CD14-positive monocyte (primary cell): ENCODE measurements around the gene DCAF17. TPM values are rescaled to one million over a fixed set of nuclear protein-coding genes. Genes with fewer than 3 reads are reported as not detected.

Experiments used
- DNase-seq, 3 donors: peaks; one replicate each; pipeline ENCODE4 v3.0.0-alpha.2; 2011 to 2022
- H2AFZ ChIP-seq: 2 replicates; pipeline ENCODE4 v1.6.0; 2012; ENCODE audit warnings: mild to moderate bottlenecking, low read depth, low read length, inconsistent platforms; ENCODE audit not compliant: insufficient read depth, poor library complexity, severe bottlenecking
- H3K27ac ChIP-seq, 2 donors: 1 replicate in 1 of 2; 2 replicates in 1 of 2; pipeline ENCODE4 v1.5.1; 2012 to 2013; ENCODE audit warnings: low read length in 2 of 2, control low read depth in 1 of 2, inconsistent platforms in 1 of 2, low read depth in 1 of 2, mild to moderate bottlenecking in 1 of 2
- H3K27me3 ChIP-seq, 2 donors: one replicate each; pipeline versions ENCODE4 v1.6.0 to v1.6.1; 2011 to 2013; ENCODE audit warnings: low read length in 2 of 2; ENCODE audit not compliant: control insufficient read depth in 2 of 2, insufficient read depth in 2 of 2
- H3K36me3 ChIP-seq, 2 donors: replicated peaks in 1 of 2; 1 replicate in 1 of 2; 2 replicates in 1 of 2; pipeline versions ENCODE4 v1.5.1 to v1.6.1; 2012 to 2013; ENCODE audit warnings: low read length in 2 of 2, control low read depth in 1 of 2, inconsistent platforms in 1 of 2, mild to moderate bottlenecking in 1 of 2; ENCODE audit not compliant: insufficient read depth in 2 of 2, control insufficient read depth in 1 of 2
- H3K4me1 ChIP-seq, 2 donors: 1 replicate in 1 of 2; 2 replicates in 1 of 2; pipeline versions ENCODE4 v1.5.1 to v1.6.1; 2012 to 2013; ENCODE audit warnings: low read length in 2 of 2, control low read depth in 1 of 2, inconsistent platforms in 1 of 2, mild to moderate bottlenecking in 1 of 2, moderate library complexity in 1 of 2; ENCODE audit not compliant: insufficient read depth in 2 of 2, control insufficient read depth in 1 of 2
- H3K4me2 ChIP-seq: replicated peaks from 2 replicates; pipeline ENCODE3; 2012; ENCODE audit warnings: low read length, moderate library complexity, mild to moderate bottlenecking; ENCODE audit not compliant: poor library complexity, severe bottlenecking; ENCODE audit errors: extremely low read depth
- H3K4me3 ChIP-seq, 3 experiments: fragments of 200-600 bp in 1 of 3; sonication (generic) in 1 of 3; replicated peaks in 1 of 3; 1 replicate in 2 of 3; 2 replicates in 1 of 3; pipeline ENCODE4 v1.5.1; 2011 to 2013; ENCODE audit warnings: low read length in 3 of 3, mild to moderate bottlenecking in 3 of 3, control low read depth in 2 of 3, low read depth in 2 of 3, inconsistent platforms in 1 of 3, moderate library complexity in 1 of 3
- H3K79me2 ChIP-seq: 2 replicates; pipeline ENCODE4 v1.6.0; 2012; ENCODE audit warnings: mild to moderate bottlenecking, control low read depth, inconsistent platforms, low read length, moderate library complexity; ENCODE audit not compliant: insufficient read depth
- H3K9ac ChIP-seq: 2 replicates; pipeline ENCODE4 v1.6.0; 2017; ENCODE audit warnings: low read length, mild to moderate bottlenecking; ENCODE audit not compliant: insufficient read depth, poor library complexity, severe bottlenecking
- H3K9me3 ChIP-seq, 2 donors: replicated peaks in 1 of 2; 1 replicate in 1 of 2; 2 replicates in 1 of 2; pipeline versions ENCODE4 v1.5.1 to v1.6.1; 2012 to 2013; ENCODE audit warnings: low read length in 2 of 2, control low read depth in 1 of 2; ENCODE audit not compliant: control insufficient read depth in 1 of 2, insufficient read depth in 1 of 2
- H4K20me1 ChIP-seq: 2 replicates; pipeline ENCODE4 v1.6.0; 2012; ENCODE audit warnings: mild to moderate bottlenecking, low read length, control low read depth, moderate library complexity; ENCODE audit not compliant: insufficient read depth
- H3K27ac Mint-ChIP-seq, 7 donors: one replicate each; pipeline ENCODE4 v1.8.0; 2020; ENCODE audit warnings: mild to moderate bottlenecking in 7 of 7, mixed read lengths in 7 of 7, moderate library complexity in 6 of 7, inconsistent platforms in 2 of 7
- H3K27me3 Mint-ChIP-seq, 3 donors: one replicate each; pipeline ENCODE4 v1.8.0; 2021 to 2022; ENCODE audit warnings: low read depth in 3 of 3, mild to moderate bottlenecking in 3 of 3, mixed read lengths in 3 of 3, moderate library complexity in 3 of 3, inconsistent platforms in 1 of 3
- H3K36me3 Mint-ChIP-seq, 2 donors: one replicate each; pipeline ENCODE4 v1.8.0; 2020; ENCODE audit warnings: mixed read lengths in 2 of 2, inconsistent platforms in 1 of 2, mild to moderate bottlenecking in 1 of 2
- H3K4me1 Mint-ChIP-seq: one replicate; pipeline ENCODE4 v1.8.0; 2020; ENCODE audit warnings: mild to moderate bottlenecking, mixed read lengths
- H3K4me3 Mint-ChIP-seq, 2 donors: one replicate each; pipeline ENCODE4 v1.8.0; 2020; ENCODE audit warnings: mild to moderate bottlenecking in 2 of 2, mixed read lengths in 2 of 2, moderate library complexity in 1 of 2
- H3K9me3 Mint-ChIP-seq, 7 donors: one replicate each; pipeline ENCODE4 v1.8.0; 2020 to 2022; ENCODE audit warnings: mixed read lengths in 7 of 7, mild to moderate bottlenecking in 6 of 7, moderate library complexity in 6 of 7, inconsistent platforms in 2 of 7
- CTCF ChIP-seq: fragments of 200-600 bp; IDR thresholded peaks from one replicate; pipeline ENCODE4 v1.8.0; 2022; ENCODE audit warnings: antibody characterized with exemption, mild to moderate bottlenecking
- WGBS: methylation state at CpG from one replicate; pipeline ENCODE4 v1.1.5; 2013; ENCODE audit warnings: missing lambda C conversion rate; ENCODE audit not compliant: insufficient coverage; 5-methylcytosine and 5-hydroxymethylcytosine counted together
- intact Hi-C, 2 donors: fragments of 100-400 bp; cut with micrococcal nuclease; formaldehyde crosslinking; loops; one replicate each; pipeline versions ENCODE4 v1.15.0 to v1.15.1; 2023
- polyA plus RNA-seq, 3 donors: library from polyadenylated mRNA; depleted of rRNA in 1 of 3; unstranded in 2 of 3; stranded (reverse) in 1 of 3; fragments of 300-500 nt in 2 of 3; fragments of >200 nt in 1 of 3; fragmentation: Illumina TruSeq in 2 of 3; gene quantifications; 1 replicate in 2 of 3; 2 replicates in 1 of 3; pipeline ENCODE4 v1.2.3, GENCODE V29; 2012 to 2021

Gene DCAF17
- polyA plus RNA-seq, 3 donors = 4.1 to 7.2 (median 7.0) TPM

GRCh38 chr2:171433763-171434012 is 338 bp upstream of the DCAF17 start, which contains the start of gene METTL8:
TSS of gene METTL8 (minus strand) at chr2:171433990. CDS start at chr2:171392185, 41,805 bp downstream.
- H3K4me3 Mint-ChIP-seq = peak within 1 kb of the TSS; percentile 87 to 90
- Histone ChIP-seq H3K27ac (peak within 1 kb of the TSS; percentile 87 to 98), H3K27me3 (no peaks in the 10 kb centered on the region), H2AFZ (peak within 1 kb of the TSS; percentile 91), H3K4me3 (peak within 1 kb of the TSS; percentile 71 to 84 (median 77)), H3K79me2 (peaks cover 35% of the 10 kb centered on the region), H3K36me3 (peaks cover 11 to 30% of the 10 kb centered on the region in 2 donors), H3K4me1 (peaks cover 13 to 19% of the 10 kb centered on the region in 2 donors), H3K9me3 (peaks cover 8 to 18% of the 10 kb centered on the region in 2 donors), H3K9ac (peak within 1 kb of the TSS; percentile 90), H3K4me2 (peak within 1 kb of the TSS; percentile 90), H4K20me1 (no peaks in the 10 kb centered on the region)
- H3K9me3 Mint-ChIP-seq = peaks cover 5 to 22% (median 15%) of the 10 kb centered on the region in 7 donors
- no peaks in the 10 kb centered on the region for H3K27me3 Mint-ChIP-seq
- intact Hi-C loops = loop anchor here (5.0 to 10.0 kb wide), 4 partner anchors 251 to 461 kb away; partner anchors contain the start of genes TLK1 (in 2 of the 2) and DYNC1I2 (in 1 of the 2)
- no peak for TF ChIP-seq CTCF
- peak within 1 kb of the TSS; percentile 85 to 95 (median 94) for H3K27ac Mint-ChIP-seq
- peaks cover 18% of the 10 kb centered on the region for H3K4me1 Mint-ChIP-seq
- 0% methylated on average over 15 of the region's 15 CpGs for WGBS
- DNase-seq = peak in 1 of 3 donors; percentile 1
- peaks cover 24 to 28% of the 10 kb centered on the region in 2 donors for H3K36me3 Mint-ChIP-seq

GRCh38 chr2:171436307-171436706 is 2.3 kb downstream of the DCAF17 start:
- Mint-ChIP-seq H3K4me1 (peaks cover 18% of the 10 kb centered on the region), H3K36me3 (peaks cover 43 to 54% of the 10 kb centered on the region in 2 donors)

More at GRCh38 chr2:171436307-171436706, 2.3 kb downstream of the DCAF17 start:
- Mint-ChIP-seq H3K4me3 (no peak overlapping the region), H3K9me3 (peaks cover 0 to 3% (median 2%) of the 10 kb centered on the region in 7 donors), H3K27ac (no peak overlapping the region), H3K27me3 (peaks cover 0 to 1% (median 0%) of the 10 kb centered on the region in 3 donors)
- Histone ChIP-seq H3K4me2 (no peak overlapping the region), H3K9ac (no peak overlapping the region), H3K79me2 (peaks cover 29% of the 10 kb centered on the region), H3K4me3 (no peak overlapping the region), H3K9me3 (peaks cover 0 to 4% of the 10 kb centered on the region in 2 donors), H4K20me1 (no peaks in the 10 kb centered on the region), H2AFZ (no peak overlapping the region), H3K27ac (no peak overlapping the region), H3K36me3 (peaks cover 30 to 52% of the 10 kb centered on the region in 2 donors), H3K4me1 (peaks cover 13 to 19% of the 10 kb centered on the region in 2 donors), H3K27me3 (no peaks in the 10 kb centered on the region)
- WGBS = no CpG with 5 or more reads among the region's 1 CpG
- DNase-seq = no peak
- intact Hi-C loops = loop anchor here in 1 of 2 donors (10.0 kb wide), 2 partner anchors 248 to 272 kb away; partner anchors contain the start of genes DYNC1I2 and TLK1
- TF ChIP-seq CTCF = no peak
